Endothelial cell (in vitro differentiated cells): Measurements from ENCODE around the gene SAP30L. TPM values are rescaled to one million over a fixed set of nuclear protein-coding genes. Genes with fewer than 3 reads are reported as not detected.

Experiments
- DNase-seq: peaks from one replicate; pipeline ENCODE4 v3.0.0; 2021; ENCODE audit warnings: low spot score
- H3K27ac Mint-ChIP-seq: one replicate; pipeline ENCODE4 v1.8.0; 2021; ENCODE audit warnings: mixed read lengths, inconsistent platforms; ENCODE audit not compliant: unreplicated experiment
- H3K27me3 Mint-ChIP-seq: one replicate; pipeline ENCODE4 v1.8.0; 2021; ENCODE audit warnings: mild to moderate bottlenecking, moderate library complexity, mixed read lengths, inconsistent platforms; ENCODE audit not compliant: unreplicated experiment
- H3K36me3 Mint-ChIP-seq: one replicate; pipeline ENCODE4 v1.8.0; 2021; ENCODE audit warnings: mild to moderate bottlenecking, low read depth, mixed read lengths, inconsistent platforms; ENCODE audit not compliant: unreplicated experiment
- H3K4me1 Mint-ChIP-seq: one replicate; pipeline ENCODE4 v1.8.0; 2021; ENCODE audit warnings: mild to moderate bottlenecking, mixed read lengths, inconsistent platforms; ENCODE audit not compliant: unreplicated experiment
- H3K4me3 Mint-ChIP-seq: one replicate; pipeline ENCODE4 v1.8.0; 2021; ENCODE audit warnings: mild to moderate bottlenecking, mixed read lengths, inconsistent platforms; ENCODE audit not compliant: unreplicated experiment
- H3K9me3 Mint-ChIP-seq: one replicate; pipeline ENCODE4 v1.8.0; 2021; ENCODE audit warnings: mixed read lengths, inconsistent platforms; ENCODE audit not compliant: unreplicated experiment
- total RNA-seq: library from RNA; stranded (reverse); fragmentation: NEBNext Ultra II Directional; extraction: Animal tissue kit (Norgen Biotek cat#: 25700); gene quantifications from one replicate; pipeline ENCODE4 v1.2.1, GENCODE V29; 2021; ENCODE audit not compliant: unreplicated experiment
- TF ChIP-seq, protein P1 (sequence below): fragments of 200-600 bp; sonication (generic); IDR thresholded peaks from one replicate; pipeline ENCODE4 v1.5.0; 2021; ENCODE audit warnings: antibody characterized with exemption; ENCODE audit not compliant: unreplicated experiment

Gene SAP30L
- total RNA-seq, 1 donor from 2014 or later = 40.8 TPM

DNA sequence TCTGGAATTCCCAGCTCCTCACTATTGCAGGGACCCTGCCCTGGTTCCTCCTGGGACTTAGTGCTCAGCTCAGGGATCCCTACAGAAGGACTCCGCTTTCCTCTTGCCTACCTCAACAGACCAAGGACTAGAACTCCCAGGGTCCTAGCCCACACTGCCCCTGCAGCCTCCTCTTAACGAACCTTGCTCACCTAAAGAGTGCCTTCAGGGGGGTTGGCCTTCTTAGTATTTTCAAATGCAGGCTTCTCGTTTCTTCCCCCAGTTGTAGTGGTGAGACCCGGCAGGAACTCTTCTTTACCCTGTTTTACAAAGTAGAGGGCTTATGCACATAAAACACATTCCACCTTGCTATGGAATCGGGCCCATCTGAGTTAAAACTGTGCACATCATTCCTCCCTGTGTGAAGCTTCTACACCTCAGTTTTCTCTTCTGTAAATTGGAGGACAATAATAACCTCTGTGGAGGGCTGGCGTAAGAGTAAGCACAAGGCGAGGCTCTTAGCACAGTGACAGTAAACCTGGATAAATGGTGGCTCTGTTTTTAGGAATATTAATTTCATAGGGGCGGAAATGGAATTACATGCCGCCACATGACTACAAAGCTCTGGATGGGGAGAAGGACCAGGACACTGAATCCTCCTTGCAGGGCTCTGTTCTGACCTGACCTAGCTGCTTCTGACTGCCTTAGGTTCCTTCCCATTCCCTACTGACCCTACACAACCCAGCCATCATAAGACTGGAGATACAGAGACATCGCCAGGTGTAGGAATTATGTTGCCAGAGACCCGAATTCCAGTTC lies 36.0 kb downstream of the SAP30L start:
- H3K27ac Mint-ChIP-seq = no peak overlapping the region
- H3K36me3 Mint-ChIP-seq = no peaks in the 10 kb centered on the region
- peaks cover 30% of the 10 kb centered on the region for H3K4me1 Mint-ChIP-seq
- H3K27me3 Mint-ChIP-seq = peaks cover 43% of the 10 kb centered on the region
- TF ChIP-seq, protein P1, sequence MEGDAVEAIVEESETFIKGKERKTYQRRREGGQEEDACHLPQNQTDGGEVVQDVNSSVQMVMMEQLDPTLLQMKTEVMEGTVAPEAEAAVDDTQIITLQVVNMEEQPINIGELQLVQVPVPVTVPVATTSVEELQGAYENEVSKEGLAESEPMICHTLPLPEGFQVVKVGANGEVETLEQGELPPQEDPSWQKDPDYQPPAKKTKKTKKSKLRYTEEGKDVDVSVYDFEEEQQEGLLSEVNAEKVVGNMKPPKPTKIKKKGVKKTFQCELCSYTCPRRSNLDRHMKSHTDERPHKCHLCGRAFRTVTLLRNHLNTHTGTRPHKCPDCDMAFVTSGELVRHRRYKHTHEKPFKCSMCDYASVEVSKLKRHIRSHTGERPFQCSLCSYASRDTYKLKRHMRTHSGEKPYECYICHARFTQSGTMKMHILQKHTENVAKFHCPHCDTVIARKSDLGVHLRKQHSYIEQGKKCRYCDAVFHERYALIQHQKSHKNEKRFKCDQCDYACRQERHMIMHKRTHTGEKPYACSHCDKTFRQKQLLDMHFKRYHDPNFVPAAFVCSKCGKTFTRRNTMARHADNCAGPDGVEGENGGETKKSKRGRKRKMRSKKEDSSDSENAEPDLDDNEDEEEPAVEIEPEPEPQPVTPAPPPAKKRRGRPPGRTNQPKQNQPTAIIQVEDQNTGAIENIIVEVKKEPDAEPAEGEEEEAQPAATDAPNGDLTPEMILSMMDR = no peak
- no peak for DNase-seq
- no peaks in the 10 kb centered on the region for H3K9me3 Mint-ChIP-seq
- H3K4me3 Mint-ChIP-seq = no peak overlapping the region

- Mint-ChIP-seq H3K27me3 (peaks cover 36% of the 10 kb centered on the region), H3K9me3 (no peaks in the 10 kb centered on the region), H3K4me3 (no peak overlapping the region), H3K36me3 (no peaks in the 10 kb centered on the region), H3K4me1 (peaks cover 24% of the 10 kb centered on the region), H3K27ac (no peak overlapping the region)
- DNase-seq = no peak
- TF ChIP-seq, protein P1 = no peak
These were observed 37.0 kb downstream of the SAP30L start for GRCh38 chr5:154482528-154483449.

GRCh38 chr5:154483654-154484392 lies 38.0 kb downstream of the SAP30L start:
- H3K27ac Mint-ChIP-seq = no peak overlapping the region
- peaks cover 24% of the 10 kb centered on the region for H3K4me1 Mint-ChIP-seq
- peaks cover 36% of the 10 kb centered on the region for H3K27me3 Mint-ChIP-seq
- H3K4me3 Mint-ChIP-seq = no peak overlapping the region
- no peak for DNase-seq
- H3K9me3 Mint-ChIP-seq = no peaks in the 10 kb centered on the region
- H3K36me3 Mint-ChIP-seq = no peaks in the 10 kb centered on the region
- TF ChIP-seq, protein P1 = no peak

GRCh38 chr5:154484393-154485095 lies 38.7 kb downstream of the SAP30L start:
- no peaks in the 10 kb centered on the region for H3K36me3 Mint-ChIP-seq
- peaks cover 29% of the 10 kb centered on the region for H3K27me3 Mint-ChIP-seq
- peaks cover 22% of the 10 kb centered on the region for H3K4me1 Mint-ChIP-seq
- H3K9me3 Mint-ChIP-seq = no peaks in the 10 kb centered on the region
- H3K27ac Mint-ChIP-seq = no peak overlapping the region
- TF ChIP-seq, protein P1 = no peak
- no peak overlapping the region for H3K4me3 Mint-ChIP-seq
- DNase-seq = no peak
